Fibroblast of skin of left quadriceps (primary cell): ENCODE measurements around the gene ZDHHC18.
"Not testable (repeated sequence)": the region's sequence is repeated elsewhere in the genome, so short reads cannot be mapped to it uniquely, and the experiment has no call there.

ENCODE experiments used
- DNase-seq, 2 experiments: peaks; one replicate each; pipeline ENCODE4 v3.0.0-alpha.2; 2013; ENCODE audit warnings: low read depth in 2 of 2

The ZDHHC18 gene

GRCh38 chr1:26858891-26859640 lies 32.6 kb downstream of the ZDHHC18 start:
- no peak for DNase-seq

- no peak for DNase-seq
Measured at GRCh38 chr1:26861286-26861701, 34.8 kb downstream of the ZDHHC18 start.

GRCh38 chr1:26861889-26862378 lies 35.4 kb downstream of the ZDHHC18 start:
- DNase-seq: no peak

GRCh38 chr1:26862781-26863684 lies 36.5 kb downstream of the ZDHHC18 start, which contains the start of gene SFN:
TSS of gene SFN (plus strand) at chr1:26863149. CDS start at chr1:26863213, 64 bp downstream.
- DNase-seq: no peak

GRCh38 chr1:26863685-26864077 lies 37.2 kb downstream of the ZDHHC18 start:
- no peak for DNase-seq

GRCh38 chr1:26864610-26865480 lies 38.4 kb downstream of the ZDHHC18 start:
- DNase-seq: peak; percentile 95

- DNase-seq: not testable (repeated sequence)
Measured at GRCh38 chr1:26873097-26873496, 46.6 kb downstream of the ZDHHC18 start.

- no peak for DNase-seq
Measured at GRCh38 chr1:26874896-26875295, 48.4 kb downstream of the ZDHHC18 start.

GRCh38 chr1:26877326-26877725 lies 50.8 kb downstream of the ZDHHC18 start:
- DNase-seq: no peak

- no peak for DNase-seq
Measured at GRCh38 chr1:26879793-26880192, 53.3 kb downstream of the ZDHHC18 start.

- not testable (repeated sequence) for DNase-seq
Measured at GRCh38 chr1:26881611-26882010, 55.1 kb downstream of the ZDHHC18 start.

- DNase-seq: no peak
Measured at GRCh38 chr1:26882696-26883463, 56.4 kb downstream of the ZDHHC18 start.

- no peak for DNase-seq
Measured at GRCh38 chr1:26887125-26887524, 60.6 kb downstream of the ZDHHC18 start.

- DNase-seq: no peak
Measured at GRCh38 chr1:26888231-26888630, 61.7 kb downstream of the ZDHHC18 start.

GRCh38 chr1:26889551-26890466 lies 63.3 kb downstream of the ZDHHC18 start, which contains the start of gene GPN2:
TSS of gene GPN2 (minus strand) at chr1:26890283. CDS start at chr1:26890096, 187 bp downstream.
- peak; percentile 34 to 41 for DNase-seq

GRCh38 chr1:26890467-26890796 lies 63.9 kb downstream of the ZDHHC18 start:
- no peak for DNase-seq

- DNase-seq: no peak
Measured at GRCh38 chr1:26894263-26894662, 67.8 kb downstream of the ZDHHC18 start.

- DNase-seq: no peak
Measured at GRCh38 chr1:26897351-26897750, 70.9 kb downstream of the ZDHHC18 start.

- DNase-seq: peak; percentile 90 to 92
Measured at GRCh38 chr1:26900001-26900814, 73.7 kb downstream of the ZDHHC18 start, which contains the start of gene GPATCH3. TSS of gene GPATCH3 (minus strand) at chr1:26900467. CDS start at chr1:26900442, 25 bp downstream.
